Measurements from ENCODE around the gene GDF7.

DNA sequence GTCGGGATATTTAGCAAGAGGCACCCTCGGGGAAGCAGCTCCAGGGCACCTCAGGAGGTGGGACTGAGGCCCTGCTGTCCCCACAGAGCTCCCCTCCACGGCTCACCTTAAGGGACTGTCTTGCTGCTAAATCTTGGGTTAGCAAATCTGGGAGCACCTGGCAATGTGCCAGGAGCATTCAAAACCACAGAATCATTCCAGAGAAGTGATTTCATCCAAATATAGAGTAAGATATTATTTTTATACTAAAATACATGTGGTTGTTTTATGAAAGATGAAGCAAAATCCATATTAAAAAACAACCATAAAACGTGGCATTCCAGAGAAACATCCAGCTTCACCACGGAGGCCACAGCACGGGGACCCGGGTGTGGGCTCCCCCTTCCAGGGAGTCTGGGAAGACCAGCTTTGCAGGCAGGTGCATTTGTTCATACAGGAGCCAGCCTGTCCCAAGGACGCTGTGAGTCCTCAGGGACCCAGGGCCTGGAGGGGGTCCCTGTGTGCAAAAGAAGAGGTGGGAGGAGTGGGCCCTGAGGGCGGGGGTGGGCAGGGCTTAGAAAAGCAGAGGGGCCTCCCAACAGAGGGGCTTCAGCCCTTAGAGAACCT lies 32.3 kb upstream of the GDF7 start:
- TF ChIP-seq TAF1 (IDR thresholded peaks at IDR 0.05; ENCODE audit: low read depth, low read length): no peak
- TF ChIP-seq RAD21 (IDR thresholded peaks at IDR 0.05 in 1 of 2, conservative IDR thresholded peaks at IDR 0.05 in 1 of 2; ENCODE audit: low read depth in 2 of 2, low read length in 2 of 2): no peak
- TF ChIP-seq SP1 (IDR thresholded peaks at IDR 0.05; ENCODE audit: low read depth, low read length): no peak
- TF ChIP-seq, protein P1, sequence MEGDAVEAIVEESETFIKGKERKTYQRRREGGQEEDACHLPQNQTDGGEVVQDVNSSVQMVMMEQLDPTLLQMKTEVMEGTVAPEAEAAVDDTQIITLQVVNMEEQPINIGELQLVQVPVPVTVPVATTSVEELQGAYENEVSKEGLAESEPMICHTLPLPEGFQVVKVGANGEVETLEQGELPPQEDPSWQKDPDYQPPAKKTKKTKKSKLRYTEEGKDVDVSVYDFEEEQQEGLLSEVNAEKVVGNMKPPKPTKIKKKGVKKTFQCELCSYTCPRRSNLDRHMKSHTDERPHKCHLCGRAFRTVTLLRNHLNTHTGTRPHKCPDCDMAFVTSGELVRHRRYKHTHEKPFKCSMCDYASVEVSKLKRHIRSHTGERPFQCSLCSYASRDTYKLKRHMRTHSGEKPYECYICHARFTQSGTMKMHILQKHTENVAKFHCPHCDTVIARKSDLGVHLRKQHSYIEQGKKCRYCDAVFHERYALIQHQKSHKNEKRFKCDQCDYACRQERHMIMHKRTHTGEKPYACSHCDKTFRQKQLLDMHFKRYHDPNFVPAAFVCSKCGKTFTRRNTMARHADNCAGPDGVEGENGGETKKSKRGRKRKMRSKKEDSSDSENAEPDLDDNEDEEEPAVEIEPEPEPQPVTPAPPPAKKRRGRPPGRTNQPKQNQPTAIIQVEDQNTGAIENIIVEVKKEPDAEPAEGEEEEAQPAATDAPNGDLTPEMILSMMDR (IDR thresholded peaks at IDR 0.05; ENCODE audit: control extremely low read depth in 1 of 3, insufficient read depth in 1 of 3, low read depth in 1 of 3, low read length in 3 of 3): no peak
- no peak for TF ChIP-seq NANOG (IDR thresholded peaks at IDR 0.05; ENCODE audit: insufficient read depth, low read depth, low read length, poor library complexity, severe bottlenecking)
- no peak for TF ChIP-seq ASH2L (IDR thresholded peaks at IDR 0.05; ENCODE audit: low read length)
- TF ChIP-seq PHF8 (conservative IDR thresholded peaks at IDR 0.05; ENCODE audit: low read depth, low read length): no peak
- no peak for TF ChIP-seq EZH2 (IDR thresholded peaks at IDR 0.05; ENCODE audit: low read depth, low read length, severe bottlenecking)

Measured in H1 (cell line).